ENCODE results near the gene CEP72.

Gene CEP72

GRCh38 chr5:661891-662750, 50.0 kb downstream of the CEP72 start:
- no peak for DNase-seq

GRCh38 chr5:662751-663435, 50.8 kb downstream of the CEP72 start:
- no peak for DNase-seq

DNA sequence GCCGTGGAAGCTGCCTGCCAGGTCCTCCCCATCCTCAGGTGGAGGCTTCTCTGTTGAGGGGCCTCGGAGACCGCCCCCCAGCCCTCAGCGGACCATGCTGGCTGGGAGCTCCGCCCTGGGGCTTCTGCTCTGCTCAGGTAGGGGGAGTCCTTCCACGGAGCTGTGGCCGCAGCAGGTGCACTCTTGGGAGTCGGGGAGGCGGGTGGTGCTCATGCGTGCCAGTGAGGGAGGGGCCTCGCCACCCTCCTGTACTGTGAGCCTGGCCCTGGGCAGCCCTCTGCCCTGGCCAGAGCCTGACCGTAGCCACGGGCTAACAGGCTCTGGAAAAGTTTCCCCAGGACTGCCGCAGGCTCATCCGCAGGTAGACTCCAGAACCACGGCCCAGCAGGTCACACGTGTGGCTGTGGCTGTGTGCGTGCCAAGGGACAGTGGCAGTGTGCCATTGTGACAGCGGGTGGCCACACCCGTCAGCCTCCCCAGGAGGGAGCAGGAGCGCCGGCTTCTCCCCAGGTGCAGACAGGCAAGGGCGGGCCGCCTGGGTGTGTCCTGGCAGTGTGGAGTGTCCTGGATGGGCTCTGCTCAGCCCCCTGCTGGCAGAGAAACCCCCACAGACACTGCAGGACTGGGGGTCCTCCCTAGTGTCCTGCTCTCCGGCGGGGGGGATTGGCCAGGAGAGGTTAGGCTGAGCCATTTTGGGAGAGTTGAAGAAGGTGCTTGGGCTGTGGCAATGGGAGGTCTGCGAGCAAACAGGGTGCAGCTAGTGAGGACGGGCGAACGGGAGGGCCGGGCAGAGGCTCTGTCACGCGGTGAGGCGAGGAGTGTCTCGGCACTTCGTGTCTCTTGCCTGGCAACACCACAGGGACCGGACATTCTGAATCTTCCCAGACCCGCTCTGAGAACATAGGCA, 51.5 kb downstream of the CEP72 start:
- DNase-seq = no peak

DNA sequence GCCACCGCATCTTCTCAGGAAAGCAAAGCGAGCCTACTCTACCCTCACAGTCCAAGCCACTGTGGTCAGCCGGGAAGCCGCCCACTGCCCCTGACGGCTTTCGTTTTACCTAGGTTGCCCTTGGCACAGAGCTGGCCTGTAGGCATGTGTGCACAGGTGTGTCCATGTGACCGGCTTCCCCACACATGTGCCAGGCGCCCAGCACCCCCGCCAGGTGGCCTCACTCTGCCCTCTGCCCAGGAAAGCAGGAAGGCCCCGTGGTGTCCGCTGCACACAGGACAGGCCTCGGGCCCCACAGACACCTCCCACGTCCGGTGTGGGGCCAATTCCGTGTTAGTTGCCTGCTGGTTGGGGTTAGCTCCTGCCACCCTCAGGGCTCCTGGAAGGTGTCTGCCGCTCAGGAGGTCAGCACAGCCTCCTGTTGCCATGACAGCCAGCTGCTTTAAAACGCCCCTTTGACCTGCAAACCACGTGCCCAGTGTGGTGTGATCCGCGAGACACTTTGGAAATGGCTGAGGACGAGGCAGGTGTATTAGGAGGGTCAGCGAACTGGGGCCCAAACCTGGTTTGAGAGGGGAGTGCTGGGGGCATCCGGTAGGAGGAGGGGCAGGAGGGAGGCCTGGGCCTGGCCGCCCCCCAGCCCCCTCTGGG, 52.3 kb downstream of the CEP72 start:
- no peak for DNase-seq

DNA sequence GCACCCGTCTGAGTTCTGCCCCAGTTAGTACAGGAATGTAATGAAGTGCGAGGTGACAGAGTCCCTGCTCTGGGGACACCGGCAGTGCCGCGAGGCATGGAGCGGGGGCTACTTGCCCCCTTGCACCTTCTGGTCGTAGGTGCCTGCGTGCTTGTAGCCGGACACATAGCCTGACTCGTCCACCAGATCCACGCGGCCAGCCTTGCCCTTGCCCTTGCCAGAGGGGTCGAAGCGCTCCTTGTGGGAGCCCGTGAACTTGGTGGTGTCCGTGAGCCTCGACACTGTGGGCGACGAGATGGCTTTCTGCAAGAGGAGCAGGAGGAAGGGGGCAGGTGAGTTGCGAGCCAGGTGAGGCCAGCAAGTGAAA, 52.8 kb downstream of the CEP72 start:
- DNase-seq = no peak

DNA sequence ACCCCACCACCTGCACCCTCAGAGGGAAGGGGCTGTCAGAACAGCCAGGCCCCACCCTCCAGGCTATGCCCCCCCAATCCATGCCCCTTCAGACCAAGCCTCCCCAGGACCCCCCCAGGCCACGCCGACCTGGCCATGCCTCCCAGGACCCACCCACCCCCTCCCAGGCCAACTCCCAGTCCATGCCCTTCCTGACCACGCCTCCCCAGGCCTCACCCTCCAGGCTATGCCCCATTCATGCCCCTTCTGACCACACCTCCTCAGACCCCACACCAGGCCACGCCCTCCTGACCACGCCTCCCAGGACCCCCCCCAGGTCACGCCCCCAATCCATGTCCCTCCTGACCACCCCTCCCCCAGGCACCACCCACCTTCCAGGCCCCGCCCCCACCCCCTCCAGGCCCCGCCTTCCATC, 53.4 kb downstream of the CEP72 start:
- DNase-seq = no peak

DNA sequence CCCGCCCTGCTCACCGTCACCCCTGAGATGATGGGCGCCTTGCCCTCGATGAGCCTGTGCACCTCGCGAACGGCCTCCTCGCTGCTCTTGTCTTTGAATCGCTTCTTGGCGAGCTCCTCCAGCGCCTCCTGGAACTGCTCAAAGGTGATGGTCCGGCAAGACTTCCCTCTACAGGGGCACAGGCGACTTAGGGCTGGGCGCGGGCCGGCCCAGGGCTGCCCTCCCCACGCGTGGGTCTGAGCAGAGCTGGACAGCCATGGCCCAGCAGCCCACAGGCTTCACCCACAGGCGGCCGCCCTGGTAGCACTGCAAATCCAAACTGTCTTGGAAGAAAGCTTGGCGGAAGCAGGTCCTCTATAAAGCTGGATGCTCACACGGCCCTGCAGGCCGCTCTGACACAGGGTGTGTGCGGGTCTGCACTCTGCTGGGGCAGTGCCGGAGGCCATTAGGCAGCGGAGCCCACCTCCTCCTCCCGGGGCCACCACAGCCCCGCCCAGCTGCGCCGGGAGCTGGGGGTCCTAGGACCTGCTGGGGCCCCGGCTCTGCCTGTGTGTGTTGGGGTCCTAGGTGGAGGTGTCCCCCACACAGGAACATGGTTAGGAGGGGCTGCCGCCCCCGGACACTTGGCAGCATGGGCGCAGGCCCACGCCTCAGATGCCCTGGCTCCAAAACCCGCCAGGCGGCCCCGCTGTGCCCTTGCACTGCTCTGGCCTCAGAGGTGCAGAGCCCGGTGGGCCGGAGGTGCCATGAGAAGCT, 54.0 kb downstream of the CEP72 start:
- DNase-seq = no peak

GRCh38 chr5:666816-667498, 54.8 kb downstream of the CEP72 start:
- no peak for DNase-seq

- no peak for DNase-seq
Measured at GRCh38 chr5:668283-668995, 56.3 kb downstream of the CEP72 start.

DNA sequence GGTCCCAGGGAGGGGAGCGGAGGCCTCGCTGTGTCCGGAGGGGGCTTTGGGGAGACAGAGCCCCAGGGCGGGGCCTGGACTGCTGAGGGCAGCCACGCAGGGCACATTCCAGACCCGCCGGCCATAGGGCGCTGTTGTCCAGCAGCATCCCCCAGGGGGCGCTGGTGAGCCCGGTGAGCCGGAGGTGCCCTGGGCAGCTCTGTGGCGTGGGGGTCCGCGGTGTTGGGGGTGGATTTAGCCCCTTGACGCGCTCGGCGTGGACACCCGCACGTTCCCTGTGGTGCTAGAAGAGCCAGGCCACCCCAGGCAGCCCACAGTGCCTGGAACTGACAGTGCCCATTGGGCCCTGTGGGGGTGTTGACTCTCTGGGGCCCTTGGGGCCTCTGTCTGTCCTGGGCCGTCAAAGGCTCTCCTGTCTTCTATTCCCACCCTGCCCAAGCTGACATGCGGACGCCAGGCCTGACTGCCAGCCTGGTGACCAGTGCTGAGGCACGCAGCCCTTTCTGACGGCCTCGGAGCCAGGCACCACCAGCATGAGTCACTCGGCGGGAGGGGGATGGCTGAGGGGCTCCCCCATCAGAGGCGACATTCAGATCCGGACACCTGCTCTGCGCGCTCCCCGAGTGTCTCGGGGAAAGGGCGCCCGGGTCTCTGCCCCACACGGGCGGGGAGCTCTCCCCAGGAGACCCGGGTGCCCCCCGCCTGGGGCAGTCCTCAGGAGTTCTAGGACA, 57.1 kb downstream of the CEP72 start:
- DNase-seq = no peak

- no peak for DNase-seq
Measured at GRCh38 chr5:669842-670395, 57.8 kb downstream of the CEP72 start.

DNA sequence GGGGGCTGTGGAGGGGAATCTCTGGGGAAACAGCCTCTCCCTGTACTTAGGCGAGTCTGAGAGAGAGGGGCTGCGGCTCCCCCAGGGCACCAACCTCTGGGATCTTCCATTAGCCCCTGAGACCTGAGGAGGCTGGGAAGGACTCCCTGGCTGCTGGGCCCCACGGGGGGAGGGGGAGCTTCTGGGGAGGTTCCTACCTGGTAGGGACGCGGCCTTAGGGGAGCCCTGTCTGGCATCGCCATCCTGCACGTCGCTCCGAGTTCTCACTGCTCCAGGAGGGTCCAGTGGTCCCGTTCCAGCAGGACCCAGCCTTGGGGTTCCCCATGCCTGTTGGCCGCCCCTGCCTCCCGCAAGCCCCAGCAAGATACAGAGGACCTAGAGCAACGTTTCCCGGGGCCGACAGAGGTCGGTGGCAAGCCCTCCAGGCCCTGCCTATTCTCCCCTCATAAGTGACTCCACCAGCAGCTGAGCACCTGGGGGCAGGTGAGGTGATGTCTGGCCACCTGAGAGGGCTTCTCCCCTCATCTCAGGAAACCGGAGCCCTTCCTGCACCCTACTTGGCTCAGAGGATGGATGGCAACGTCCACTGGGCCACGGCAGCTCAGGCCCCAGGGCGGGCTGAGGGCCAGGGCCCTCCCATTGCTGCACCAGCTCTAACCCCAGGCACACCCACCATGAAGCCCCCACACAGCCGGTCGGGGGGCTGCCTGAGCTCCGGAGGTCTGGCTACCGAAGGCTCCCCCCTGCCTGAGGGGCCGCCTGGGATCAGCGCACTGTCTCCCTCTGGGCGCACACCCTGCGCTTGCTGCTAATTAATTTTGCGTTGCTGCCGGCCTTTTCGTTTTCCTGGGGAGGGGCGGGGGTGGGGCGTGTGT, 58.5 kb downstream of the CEP72 start:
- no peak for DNase-seq

- peak; percentile 54 for DNase-seq
Measured at GRCh38 chr5:671459-672328, 59.6 kb downstream of the CEP72 start.

- peak; percentile 83 for DNase-seq
Measured at GRCh38 chr5:672329-673160, 60.4 kb downstream of the CEP72 start.

DNA sequence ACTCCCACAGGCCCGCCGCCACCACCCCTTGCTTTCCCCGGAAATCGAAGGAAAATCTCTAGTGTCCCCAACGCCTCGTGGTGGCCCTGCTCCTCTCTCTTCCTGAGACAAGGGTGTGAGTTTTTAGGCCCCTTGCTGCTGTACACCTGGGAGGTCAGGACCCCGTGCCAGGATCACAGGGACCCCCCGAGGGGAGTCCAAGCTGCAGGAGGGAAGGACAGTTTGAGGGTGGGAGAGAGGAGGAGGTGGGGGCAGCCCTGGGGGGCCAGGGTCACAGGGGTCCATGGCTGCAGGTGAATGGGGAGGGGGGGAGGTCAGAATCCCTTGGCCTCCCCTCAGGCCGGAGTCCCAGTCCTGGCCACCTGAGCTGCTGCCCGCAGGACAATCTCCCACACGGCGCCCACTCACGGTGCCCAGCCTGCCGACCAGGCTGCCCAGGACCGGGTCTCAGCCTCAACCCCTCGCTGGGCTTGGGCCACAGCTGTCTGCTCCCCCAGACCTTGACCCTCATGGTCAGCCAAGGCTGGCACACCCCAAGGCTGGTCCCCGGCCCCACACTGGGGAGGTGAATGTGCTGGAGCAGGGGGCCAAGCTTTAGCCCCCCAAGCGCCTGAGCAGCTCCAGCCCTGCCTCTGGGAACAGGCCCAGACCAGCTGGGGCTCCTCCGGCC, 61.2 kb downstream of the CEP72 start:
- DNase-seq = no peak

Measured in NCI-H146 (cell line).